ENCODE data around the gene HMCN2. TPM values are rescaled to one million over a fixed set of nuclear protein-coding genes. Genes with fewer than 3 reads are reported as not detected.

The HMCN2 gene
- total and polyA plus RNA-seq, 2 of the 4 experiments (the other 2 are of a cell fraction): 0.02 TPM; not detected in 1

GRCh38 chr9:130371196-130371966, 105.8 kb downstream of the HMCN2 start:
- Histone ChIP-seq H3K27ac (ENCODE audit: insufficient read depth, low read length) (no peak overlapping the region), H2BK5ac (ENCODE audit: low read depth, low read length, poor library complexity, severe bottlenecking) (no peak overlapping the region), H4K91ac (ENCODE audit: insufficient read depth, low read depth, low read length) (no peak overlapping the region), H2BK20ac (ENCODE audit: low read depth, low read length) (no peak overlapping the region), H3K4me3 (ENCODE audit: insufficient read depth, low read depth, low read length) (no peak overlapping the region), H2AK5ac (ENCODE audit: low read depth, low read length) (no peak overlapping the region), H3K9me1 (ENCODE audit: insufficient read depth, low read length) (no peaks in the 10 kb centered on the region), H2AFZ (replicated peaks; ENCODE audit: low read length, poor library complexity) (no peak overlapping the region), H2BK120ac (ENCODE audit: low read depth, low read length) (no peak overlapping the region), H3K79me1 (ENCODE audit: low read depth in 1 of 2, low read length in 2 of 2) (no peaks in the 10 kb centered on the region), H3K4ac (ENCODE audit: low read depth, low read length) (no peak overlapping the region), H3K23ac (ENCODE audit: low read depth, low read length) (no peak overlapping the region), H3K14ac (replicated peaks; ENCODE audit: low read depth, low read length) (no peak overlapping the region), H2AK9ac (replicated peaks; ENCODE audit: low read depth, low read length, poor library complexity) (no peak overlapping the region), H4K5ac (ENCODE audit: low read depth, low read length) (no peak overlapping the region), H3K56ac (ENCODE audit: extremely low read depth, insufficient read depth, low read length) (no peak overlapping the region), H3K4me2 (ENCODE audit: low read depth, low read length) (no peak overlapping the region), H3K9me3 (ENCODE audit: control insufficient read depth, insufficient read depth, low read length) (no peaks in the 10 kb centered on the region), H3K27me3 (ENCODE audit: control insufficient read depth, insufficient read depth, low read length) (peaks cover 47% of the 10 kb centered on the region), H2BK15ac (ENCODE audit: low read depth, low read length) (no peak overlapping the region), H4K8ac (ENCODE audit: low read depth in 2 of 2, low read length in 2 of 2) (no peak overlapping the region), H3K18ac (ENCODE audit: low read depth, low read length) (no peak overlapping the region), H4K20me1 (ENCODE audit: insufficient read depth, low read length) (no peaks in the 10 kb centered on the region), H3K9ac (ENCODE audit: low read depth, low read length) (no peak overlapping the region), H3K4me1 (ENCODE audit: control insufficient read depth, insufficient read depth, low read length) (no peaks in the 10 kb centered on the region), H3K36me3 (ENCODE audit: control insufficient read depth, insufficient read depth, low read length) (no peaks in the 10 kb centered on the region)
- POLR2A ChIA-PET (ENCODE audit: unreplicated experiment): no interaction called here
- CTCF ChIA-PET: no interaction called here
- ATAC-seq (ENCODE audit: low read depth) (peak; percentile 68), DNase-seq (peak; percentile 1)
- TF ChIP-seq FOS (IDR thresholded peaks at IDR 0.05; ENCODE audit: low read depth, low read length): no peak
- no peak for TF ChIP-seq NFE2L2 (IDR thresholded peaks at IDR 0.05; ENCODE audit: low read depth, low read length)
- no peak for TF ChIP-seq MAZ (IDR thresholded peaks at IDR 0.05; ENCODE audit: borderline replicate concordance, low read depth, low read length)
- TF ChIP-seq RAD21 (IDR thresholded peaks at IDR 0.05; ENCODE audit: low read length): no peak
- TF ChIP-seq USF2 (IDR thresholded peaks at IDR 0.05; ENCODE audit: low read depth, low read length): no peak
- no peak for TF ChIP-seq SMC3 (IDR thresholded peaks at IDR 0.05; ENCODE audit: low read depth, low read length)
- TF ChIP-seq CHD1 (IDR thresholded peaks at IDR 0.05; ENCODE audit: low read depth, low read length): no peak
- TF ChIP-seq POLR2A (IDR thresholded peaks at IDR 0.05; ENCODE audit: low read depth, low read length): no peak
- TF ChIP-seq RCOR1 (IDR thresholded peaks at IDR 0.05; ENCODE audit: insufficient replicate concordance, low read length): no peak
- TF ChIP-seq MXI1 (IDR thresholded peaks at IDR 0.05; ENCODE audit: borderline replicate concordance, low read depth, low read length): no peak
- TF ChIP-seq MAFK (IDR thresholded peaks at IDR 0.05; ENCODE audit: low read depth, low read length): no peak
- TF ChIP-seq, protein P1, sequence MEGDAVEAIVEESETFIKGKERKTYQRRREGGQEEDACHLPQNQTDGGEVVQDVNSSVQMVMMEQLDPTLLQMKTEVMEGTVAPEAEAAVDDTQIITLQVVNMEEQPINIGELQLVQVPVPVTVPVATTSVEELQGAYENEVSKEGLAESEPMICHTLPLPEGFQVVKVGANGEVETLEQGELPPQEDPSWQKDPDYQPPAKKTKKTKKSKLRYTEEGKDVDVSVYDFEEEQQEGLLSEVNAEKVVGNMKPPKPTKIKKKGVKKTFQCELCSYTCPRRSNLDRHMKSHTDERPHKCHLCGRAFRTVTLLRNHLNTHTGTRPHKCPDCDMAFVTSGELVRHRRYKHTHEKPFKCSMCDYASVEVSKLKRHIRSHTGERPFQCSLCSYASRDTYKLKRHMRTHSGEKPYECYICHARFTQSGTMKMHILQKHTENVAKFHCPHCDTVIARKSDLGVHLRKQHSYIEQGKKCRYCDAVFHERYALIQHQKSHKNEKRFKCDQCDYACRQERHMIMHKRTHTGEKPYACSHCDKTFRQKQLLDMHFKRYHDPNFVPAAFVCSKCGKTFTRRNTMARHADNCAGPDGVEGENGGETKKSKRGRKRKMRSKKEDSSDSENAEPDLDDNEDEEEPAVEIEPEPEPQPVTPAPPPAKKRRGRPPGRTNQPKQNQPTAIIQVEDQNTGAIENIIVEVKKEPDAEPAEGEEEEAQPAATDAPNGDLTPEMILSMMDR (conservative IDR thresholded peaks at IDR 0.05; ENCODE audit: low read depth, low read length): no peak
- TF ChIP-seq BHLHE40 (IDR thresholded peaks at IDR 0.05; ENCODE audit: low read depth, low read length): no peak
- TF ChIP-seq CEBPB (IDR thresholded peaks at IDR 0.05; ENCODE audit: low read depth, low read length): no peak
- TF ChIP-seq ELK1 (IDR thresholded peaks at IDR 0.05; ENCODE audit: borderline replicate concordance, low read depth, low read length): no peak
- TF ChIP-seq RFX5 (IDR thresholded peaks at IDR 0.05; ENCODE audit: low read depth, low read length): no peak
- in situ Hi-C loops (cut with MboI; ENCODE audit: low sequenced_read_pairs): no loop called here
- no TSS peak for BruUV-seq (replicated peaks)
- WGBS, 2 experiments (ENCODE audit: extremely low coverage in 2 of 2, insufficient read length in 1 of 2): no CpG with 5 or more reads among the region's 3 CpGs
- dilution Hi-C loops (cut with HindIII; ENCODE audit: low sequenced_read_pairs, unreplicated experiment): no loop called here
- intact Hi-C loops (cut with micrococcal nuclease): no loop called here
